ENCODE data around the gene FYN.
A peak's percentile ranks its signal among the peaks of the same experiment; 100 is the strongest.
"Not testable (repeated sequence)": the region's sequence is repeated elsewhere in the genome, so short reads cannot be mapped to it uniquely, and the experiment has no call there.

FYN gene

DNA sequence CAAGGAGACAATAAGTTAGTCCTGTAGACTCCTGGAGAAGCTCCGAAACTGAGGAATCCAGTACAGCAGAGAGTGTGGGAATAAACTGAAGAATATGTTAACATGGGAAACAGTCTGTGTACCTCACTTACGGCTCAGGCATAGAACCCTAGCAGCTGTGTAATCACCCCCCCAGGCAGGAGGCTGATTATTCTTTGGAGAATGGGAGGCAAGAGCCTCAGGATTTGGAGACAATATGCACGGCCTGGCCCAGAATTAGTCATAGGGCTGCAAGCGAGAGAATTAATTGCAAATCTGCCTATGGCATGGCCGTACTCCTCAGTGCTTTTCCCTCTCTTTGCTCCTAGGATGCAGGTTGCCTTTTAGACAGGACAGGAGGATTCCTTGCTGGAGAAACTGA lies 27.5 kb upstream of the FYN start:
- Histone ChIP-seq H3K27ac (ENCODE audit: low read depth, low read length) (no peak overlapping the region), H3K27me3 (ENCODE audit: control insufficient read depth in 1 of 2, insufficient read depth in 2 of 2, low read length in 2 of 2) (no peaks in the 10 kb centered on the region), H3K36me3 (ENCODE audit: insufficient read depth, low read length) (no peaks in the 10 kb centered on the region), H3K4me1 (ENCODE audit: insufficient read depth, low read length) (no peaks in the 10 kb centered on the region), H3K9ac (ENCODE audit: low read length) (no peak overlapping the region), H3K9me3 (ENCODE audit: low read length) (no peaks in the 10 kb centered on the region), H3K4me3 (ENCODE audit: low read depth in 1 of 2, low read length in 2 of 2) (no peak overlapping the region)

DNA sequence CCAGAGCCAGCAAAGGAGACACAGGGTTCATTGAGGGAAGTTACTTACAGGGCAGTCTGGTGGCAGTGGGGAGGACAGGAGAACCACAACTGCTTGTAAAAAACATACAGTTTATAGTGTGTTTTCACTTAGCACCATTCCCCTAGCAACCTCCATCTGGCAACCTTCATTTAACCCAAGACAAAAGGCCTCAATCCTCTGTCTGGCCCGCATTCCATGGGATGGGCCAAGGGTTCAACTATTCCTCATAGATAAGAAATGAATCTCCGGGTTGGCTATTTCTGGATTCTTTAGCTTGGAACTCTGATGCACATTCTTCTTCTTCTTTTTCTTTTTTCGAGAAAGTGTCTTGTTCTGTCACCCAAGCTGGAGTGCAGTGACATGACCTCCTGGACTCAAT lies 26.3 kb upstream of the FYN start:
- H3K4me1 ChIP-seq (ENCODE audit: insufficient read depth, low read length), result no peaks in the 10 kb centered on the region
- no peaks in the 10 kb centered on the region for H3K36me3 ChIP-seq (ENCODE audit: insufficient read depth, low read length)
- no peak overlapping the region for H3K27ac ChIP-seq (ENCODE audit: low read depth, low read length)
- H3K9me3 ChIP-seq (ENCODE audit: low read length), result no peaks in the 10 kb centered on the region
- H3K9ac ChIP-seq (ENCODE audit: low read length), result no peak overlapping the region
- no peak overlapping the region for H3K4me3 ChIP-seq (ENCODE audit: low read depth in 1 of 2, low read length in 2 of 2)
- no peaks in the 10 kb centered on the region for H3K27me3 ChIP-seq (ENCODE audit: control insufficient read depth in 1 of 2, insufficient read depth in 2 of 2, low read length in 2 of 2)

DNA sequence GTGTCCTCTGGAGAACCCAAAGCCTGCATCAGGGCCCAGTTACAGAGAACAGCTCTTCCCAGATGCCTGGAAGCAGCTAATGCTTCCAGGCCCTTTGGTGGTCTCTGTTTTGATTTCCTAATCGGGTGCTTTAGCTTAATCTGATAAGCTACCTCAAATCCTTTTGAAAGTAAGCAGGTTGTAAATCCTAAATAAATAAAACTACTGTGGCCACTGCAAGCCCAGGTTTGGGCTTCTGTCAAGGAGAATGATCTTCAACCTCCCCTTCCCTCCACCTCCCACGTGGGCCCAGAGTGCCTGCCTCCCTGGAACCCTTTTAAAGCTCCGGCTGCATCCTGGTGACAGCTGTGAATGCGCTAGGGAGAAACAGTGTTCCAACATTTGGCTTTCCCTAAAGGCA lies 25.2 kb upstream of the FYN start:
- H3K9me3 ChIP-seq (ENCODE audit: low read length), result no peaks in the 10 kb centered on the region
- no peak overlapping the region for H3K4me3 ChIP-seq (ENCODE audit: low read depth in 1 of 2, low read length in 2 of 2)
- H3K36me3 ChIP-seq (ENCODE audit: insufficient read depth, low read length), result no peaks in the 10 kb centered on the region

DNA sequence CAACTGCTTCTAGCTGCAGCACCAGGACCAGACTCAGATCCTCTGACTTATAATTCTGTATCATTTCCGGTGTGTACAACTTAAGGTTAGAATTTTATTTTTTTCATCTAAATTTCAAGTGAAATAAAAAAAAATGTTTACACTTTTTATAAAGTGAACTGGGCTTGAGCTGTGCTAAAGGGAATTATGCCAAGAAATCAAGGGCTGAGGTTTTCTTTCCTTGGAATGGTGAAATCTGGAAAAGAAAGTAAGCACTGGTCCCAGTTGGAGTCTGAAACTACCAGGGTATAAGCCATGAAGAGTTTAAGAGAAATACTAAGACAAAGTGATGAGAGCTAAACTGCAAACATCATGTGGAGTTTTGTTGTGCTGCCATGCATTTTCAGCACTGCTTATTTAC lies 21.7 kb upstream of the FYN start:
- no peak overlapping the region for H3K4me3 ChIP-seq (ENCODE audit: low read depth in 1 of 2, low read length in 2 of 2)
- no peaks in the 10 kb centered on the region for H3K9me3 ChIP-seq (ENCODE audit: low read length)
- no peaks in the 10 kb centered on the region for H3K27me3 ChIP-seq (ENCODE audit: control insufficient read depth in 1 of 2, insufficient read depth in 2 of 2, low read length in 2 of 2)
- H3K27ac ChIP-seq (ENCODE audit: low read depth, low read length), result no peak overlapping the region
- H3K36me3 ChIP-seq (ENCODE audit: insufficient read depth, low read length), result no peaks in the 10 kb centered on the region
- H3K9ac ChIP-seq (ENCODE audit: low read length), result no peak overlapping the region
- no peaks in the 10 kb centered on the region for H3K4me1 ChIP-seq (ENCODE audit: insufficient read depth, low read length)

More for the DNA sequence above, 25.2 kb upstream of the FYN start:
- Histone ChIP-seq H3K9ac (ENCODE audit: low read length) (no peak overlapping the region), H3K27ac (ENCODE audit: low read depth, low read length) (no peak overlapping the region), H3K4me1 (ENCODE audit: insufficient read depth, low read length) (no peaks in the 10 kb centered on the region), H3K27me3 (ENCODE audit: control insufficient read depth in 1 of 2, insufficient read depth in 2 of 2, low read length in 2 of 2) (no peaks in the 10 kb centered on the region)

DNA sequence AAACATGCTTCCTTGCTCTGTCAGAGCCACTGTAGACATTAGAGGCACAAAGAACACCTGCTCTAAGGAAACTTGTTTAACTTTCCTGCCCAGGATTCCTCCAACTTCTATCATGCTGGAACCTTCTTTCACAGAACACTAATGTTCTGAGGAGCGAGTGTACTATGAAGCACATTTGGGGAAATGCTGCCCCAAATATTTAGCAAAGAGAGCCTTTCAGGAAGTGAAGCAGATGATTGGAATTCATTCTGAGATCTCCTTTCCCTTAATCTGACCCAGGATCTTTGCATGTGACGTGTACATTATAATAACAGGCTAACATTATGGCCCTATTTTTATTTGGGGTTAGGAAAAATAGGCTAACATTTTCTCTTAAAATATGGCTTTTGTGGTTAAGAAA lies 21.0 kb upstream of the FYN start:
- Histone ChIP-seq H3K4me1 (ENCODE audit: insufficient read depth, low read length) (no peaks in the 10 kb centered on the region), H3K9ac (ENCODE audit: low read length) (no peak overlapping the region), H3K27ac (ENCODE audit: low read depth, low read length) (no peak overlapping the region), H3K36me3 (ENCODE audit: insufficient read depth, low read length) (no peaks in the 10 kb centered on the region), H3K9me3 (ENCODE audit: low read length) (no peaks in the 10 kb centered on the region), H3K27me3 (ENCODE audit: control insufficient read depth in 1 of 2, insufficient read depth in 2 of 2, low read length in 2 of 2) (no peaks in the 10 kb centered on the region), H3K4me3 (ENCODE audit: low read depth in 1 of 2, low read length in 2 of 2) (no peak overlapping the region)

DNA sequence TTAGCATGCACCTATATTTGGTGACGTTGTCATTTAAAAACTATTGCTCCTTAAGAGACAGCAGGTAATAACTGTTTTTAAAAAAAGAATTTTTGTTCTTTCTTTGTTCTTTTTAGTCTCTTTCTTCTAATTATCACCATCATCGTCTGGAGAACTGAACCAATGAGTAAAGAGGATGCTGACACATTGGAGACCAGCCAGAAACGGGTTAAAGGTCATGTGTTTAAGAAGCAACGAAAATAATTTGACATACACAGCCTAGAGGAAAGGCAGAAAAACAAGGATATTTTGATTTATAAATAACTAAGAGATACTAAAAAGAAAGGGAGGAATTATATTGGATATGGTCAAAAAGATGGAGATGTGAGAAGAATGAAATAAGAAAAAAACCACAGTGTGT lies 19.2 kb upstream of the FYN start:
- no peaks in the 10 kb centered on the region for H3K4me1 ChIP-seq (ENCODE audit: insufficient read depth, low read length)
- H3K9me3 ChIP-seq (ENCODE audit: low read length), result no peaks in the 10 kb centered on the region
- no peaks in the 10 kb centered on the region for H3K36me3 ChIP-seq (ENCODE audit: insufficient read depth, low read length)
- no peak overlapping the region for H3K4me3 ChIP-seq (ENCODE audit: low read depth in 1 of 2, low read length in 2 of 2)
- H3K9ac ChIP-seq (ENCODE audit: low read length), result no peak overlapping the region
- no peak overlapping the region for H3K27ac ChIP-seq (ENCODE audit: low read depth, low read length)
- H3K27me3 ChIP-seq (ENCODE audit: control insufficient read depth in 1 of 2, insufficient read depth in 2 of 2, low read length in 2 of 2), result no peaks in the 10 kb centered on the region

DNA sequence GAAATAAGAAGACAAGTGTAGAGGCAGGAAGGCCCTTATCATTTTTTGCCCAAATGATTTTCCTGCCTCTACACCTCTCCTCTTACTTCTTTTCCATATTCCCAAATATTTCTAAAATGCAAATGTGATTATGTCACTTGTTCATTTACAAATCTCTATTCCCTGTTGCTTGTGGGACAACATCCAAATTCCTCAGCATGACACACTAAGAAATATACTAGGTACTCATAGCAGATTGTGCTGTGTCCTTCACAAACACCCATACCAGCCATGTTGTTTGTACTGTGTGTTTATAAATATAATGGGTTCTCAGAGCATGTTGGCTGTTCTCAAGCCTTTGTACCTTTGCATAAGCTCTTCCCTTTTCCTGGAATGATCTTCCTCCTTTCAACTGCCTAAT lies 17.7 kb upstream of the FYN start:
- Histone ChIP-seq H3K9me3 (ENCODE audit: low read length) (no peaks in the 10 kb centered on the region), H3K27me3 (ENCODE audit: control insufficient read depth in 1 of 2, insufficient read depth in 2 of 2, low read length in 2 of 2) (no peaks in the 10 kb centered on the region), H3K9ac (ENCODE audit: low read length) (no peak overlapping the region), H3K4me1 (ENCODE audit: insufficient read depth, low read length) (no peaks in the 10 kb centered on the region), H3K27ac (ENCODE audit: low read depth, low read length) (no peak overlapping the region), H3K4me3 (ENCODE audit: low read depth in 1 of 2, low read length in 2 of 2) (no peak overlapping the region), H3K36me3 (ENCODE audit: insufficient read depth, low read length) (no peaks in the 10 kb centered on the region)

DNA sequence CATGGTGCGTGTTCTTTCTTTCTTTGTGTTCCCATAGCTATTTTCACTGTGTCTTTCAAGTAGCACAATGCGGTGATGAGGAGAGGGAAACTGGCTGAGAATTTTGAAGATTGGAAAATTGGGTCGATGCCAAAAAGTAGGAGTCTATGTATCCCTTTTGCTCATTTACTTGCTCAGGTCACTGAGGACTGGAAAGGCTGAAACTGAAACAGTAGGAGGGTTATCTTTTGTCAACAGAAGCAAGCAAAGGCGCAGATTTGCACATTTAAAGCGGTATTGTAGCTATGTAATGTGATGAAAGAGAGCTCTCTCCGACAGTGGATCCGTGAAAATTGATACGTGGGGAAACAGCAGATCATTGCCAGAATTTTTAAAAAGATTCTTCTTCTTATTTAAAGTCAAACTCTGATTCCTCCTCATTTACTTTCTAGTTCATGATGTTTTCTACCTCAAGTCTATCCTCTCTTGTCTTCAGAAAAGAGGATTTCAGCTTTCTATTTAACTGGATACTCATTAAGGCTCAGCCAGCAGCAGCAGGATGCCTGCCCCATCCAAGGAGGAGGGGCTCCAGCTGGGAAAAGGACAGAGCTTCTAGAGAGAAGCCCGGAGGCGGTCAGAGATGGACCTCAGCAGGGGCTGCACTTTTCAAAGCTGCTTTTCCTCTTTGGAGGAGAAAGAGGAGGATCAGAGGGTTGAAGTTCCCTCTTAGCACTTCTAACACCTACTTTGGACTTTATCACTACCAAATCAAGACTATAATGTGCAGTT lies 15.9 kb upstream of the FYN start:
- peak overlapping the region in 1 of 2 donors; percentile 22 for H3K4me3 ChIP-seq (ENCODE audit: low read depth in 1 of 2, low read length in 2 of 2)
- H3K27me3 ChIP-seq (ENCODE audit: control insufficient read depth in 1 of 2, insufficient read depth in 2 of 2, low read length in 2 of 2), result no peaks in the 10 kb centered on the region
- no peaks in the 10 kb centered on the region for H3K9me3 ChIP-seq (ENCODE audit: low read length)
- no peaks in the 10 kb centered on the region for H3K36me3 ChIP-seq (ENCODE audit: insufficient read depth, low read length)
- H3K27ac ChIP-seq (ENCODE audit: low read depth, low read length), result no peak overlapping the region
- no peak overlapping the region for H3K9ac ChIP-seq (ENCODE audit: low read length)
- H3K4me1 ChIP-seq (ENCODE audit: insufficient read depth, low read length), result no peaks in the 10 kb centered on the region

DNA sequence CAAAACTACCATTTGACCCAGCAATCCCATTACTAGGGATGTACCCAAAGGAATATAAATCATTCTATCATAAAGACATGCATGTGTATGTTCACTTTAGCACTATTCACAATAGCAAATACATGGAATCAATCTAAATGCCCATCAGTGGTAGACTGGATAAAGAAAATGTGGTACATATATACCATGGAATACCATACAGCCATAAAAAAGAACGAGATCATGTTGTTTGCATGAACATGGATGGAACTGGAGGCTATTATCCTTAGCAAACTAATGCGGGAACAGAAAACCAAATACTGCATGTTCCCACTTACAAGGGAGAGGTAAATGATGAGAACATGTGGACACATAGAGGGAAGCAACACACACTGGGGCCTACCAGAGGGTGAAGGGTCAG lies 13.5 kb upstream of the FYN start:
- H3K9ac ChIP-seq (ENCODE audit: low read length); H3K27ac ChIP-seq (ENCODE audit: low read depth, low read length); H3K4me1 ChIP-seq (ENCODE audit: insufficient read depth, low read length); H3K36me3 ChIP-seq (ENCODE audit: insufficient read depth, low read length); H3K4me3 ChIP-seq (ENCODE audit: low read depth in 1 of 2, low read length in 2 of 2); H3K27me3 ChIP-seq (ENCODE audit: control insufficient read depth in 1 of 2, insufficient read depth in 2 of 2, low read length in 2 of 2); H3K9me3 ChIP-seq (ENCODE audit: low read length): not testable (repeated sequence)

DNA sequence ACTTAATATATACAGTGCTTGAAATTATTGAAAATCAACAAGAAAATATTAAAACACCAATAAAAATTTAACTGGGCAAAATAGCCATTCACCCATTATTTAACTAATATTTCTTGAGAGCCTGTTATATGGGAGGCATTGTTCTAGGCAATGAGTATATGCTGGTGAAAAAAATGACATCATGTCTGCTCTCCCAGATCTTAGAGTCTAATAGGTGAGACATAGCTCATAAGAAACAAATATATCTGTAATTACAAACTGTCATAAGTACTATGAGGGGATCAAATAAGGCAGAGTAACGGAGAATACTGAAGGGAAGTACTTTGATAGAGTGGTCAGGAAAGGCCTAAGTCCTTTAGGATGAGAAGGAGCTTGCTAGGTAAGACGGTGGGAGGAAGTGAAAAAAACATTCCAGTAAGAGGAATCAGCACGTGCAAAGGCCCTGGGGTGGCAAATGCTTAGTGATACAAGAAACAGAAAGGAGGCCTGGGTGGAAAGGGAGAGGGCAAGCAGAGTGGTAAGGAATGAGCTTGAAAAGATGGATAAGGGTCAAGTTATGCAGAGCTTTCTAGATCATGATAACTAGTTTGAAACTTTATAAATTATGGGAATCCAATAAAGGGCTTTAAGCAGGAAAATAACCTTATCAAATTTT lies 12.2 kb upstream of the FYN start:
- no peaks in the 10 kb centered on the region for H3K4me1 ChIP-seq (ENCODE audit: insufficient read depth, low read length)
- no peaks in the 10 kb centered on the region for H3K27me3 ChIP-seq (ENCODE audit: control insufficient read depth in 1 of 2, insufficient read depth in 2 of 2, low read length in 2 of 2)
- no peak overlapping the region for H3K4me3 ChIP-seq (ENCODE audit: low read depth in 1 of 2, low read length in 2 of 2)
- no peaks in the 10 kb centered on the region for H3K36me3 ChIP-seq (ENCODE audit: insufficient read depth, low read length)
- no peaks in the 10 kb centered on the region for H3K9me3 ChIP-seq (ENCODE audit: low read length)
- no peak overlapping the region for H3K27ac ChIP-seq (ENCODE audit: low read depth, low read length)
- H3K9ac ChIP-seq (ENCODE audit: low read length), result no peak overlapping the region

DNA sequence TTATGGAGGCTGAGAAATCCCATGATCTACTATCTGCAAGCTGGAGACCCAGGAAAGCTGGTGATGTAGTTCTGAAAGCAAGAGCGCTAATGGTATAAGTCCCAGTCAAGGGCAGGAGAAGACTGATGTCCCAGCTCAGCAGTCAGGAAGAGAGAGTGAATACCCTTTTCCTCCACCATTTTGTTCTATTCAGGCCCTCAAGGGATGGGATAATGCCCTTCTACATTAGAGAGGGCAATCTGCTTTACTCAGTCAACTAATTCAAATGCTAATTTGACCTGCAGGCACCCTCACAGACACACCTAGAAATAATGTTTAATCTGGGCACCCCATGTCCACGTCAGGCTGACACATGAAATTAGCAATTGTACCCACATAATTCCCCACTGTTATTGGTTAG lies 10.8 kb upstream of the FYN start:
- Histone ChIP-seq H3K4me3 (ENCODE audit: low read depth in 1 of 2, low read length in 2 of 2) (no peak overlapping the region), H3K9me3 (ENCODE audit: low read length) (no peaks in the 10 kb centered on the region), H3K36me3 (ENCODE audit: insufficient read depth, low read length) (no peaks in the 10 kb centered on the region), H3K9ac (ENCODE audit: low read length) (no peak overlapping the region), H3K27ac (ENCODE audit: low read depth, low read length) (no peak overlapping the region), H3K4me1 (ENCODE audit: insufficient read depth, low read length) (no peaks in the 10 kb centered on the region), H3K27me3 (ENCODE audit: control insufficient read depth in 1 of 2, insufficient read depth in 2 of 2, low read length in 2 of 2) (no peaks in the 10 kb centered on the region)
